K562 (cell line): ENCODE results near the gene SCAPER. TPM values are rescaled to one million over a fixed set of nuclear protein-coding genes. Genes with fewer than 3 reads are reported as not detected.

Experiments
- ATAC-seq: fragments of 200-7000 bp; cut with Tn5 transposase; 3 replicates; pipeline ENCODE4 v1.9.1; 2020; ENCODE audit warnings: moderate library complexity
- BruUV-seq: library from RNA; stranded (reverse); fragments of 400-500 nt; replicated peaks from 2 replicates; lab custom pipeline; 2021; lab: Mats Ljungman, UMichigan
- CTCF ChIA-PET: fragments of 300-600 bp; formaldehyde crosslinking; extraction: SDS; loops from one replicate; lab custom pipeline; 2021; ENCODE audit warnings: low intra/inter-chr PET ratio; lab: Yijun Ruan, JAX
- POLR2A ChIA-PET: fragments of 300-600, 350-650 bp; sonication (Branson Sonifier 250); formaldehyde crosslinking; extraction: SDS; loops from one replicate; lab custom pipeline; 2021; ENCODE audit warnings: antibody characterized with exemption, inconsistent platforms; lab: Yijun Ruan, JAX
- DNase-seq, 4 experiments: peaks; one replicate each; pipeline versions ENCODE4 v3.0.0 to v3.0.0-alpha.2; 2011 to 2018; ENCODE audit warnings: low spot score in 3 of 4, mixed read lengths in 3 of 4; ENCODE audit errors: extremely low read depth in 1 of 4
- FAIRE-seq: peaks from 2 replicates; lab custom pipeline; 2011; peaks lifted over from hg19 to GRCh38; lab: Jason Lieb, UNC
- H2AFZ ChIP-seq: 2 replicates; pipeline ENCODE4 v1.6.0; 2011; ENCODE audit warnings: low read depth, low read length, control low read depth, inconsistent platforms
- H3K27ac ChIP-seq: fragments of 200-600 bp; 3 replicates; pipeline ENCODE4 v1.8.0; 2011; ENCODE audit warnings: low read depth, mild to moderate bottlenecking, control low read depth, inconsistent platforms, low read length, moderate library complexity, mixed read lengths; ENCODE audit errors: extremely low read depth
- H3K27me3 ChIP-seq, 2 experiments: fragments of 300-600 bp in 1 of 2; 2 replicates in 1 of 2; 3 replicates in 1 of 2; pipeline versions ENCODE4 v1.6.0 to v1.8.0; 2011; ENCODE audit warnings: inconsistent platforms in 2 of 2, low read length in 2 of 2, mild to moderate bottlenecking in 1 of 2, mixed read lengths in 1 of 2, moderate library complexity in 1 of 2; ENCODE audit not compliant: control insufficient read depth in 2 of 2, insufficient read depth in 2 of 2
- H3K36me3 ChIP-seq: fragments of 300-600 bp; 3 replicates; pipeline ENCODE4 v1.8.0; 2011; ENCODE audit warnings: mild to moderate bottlenecking, low read length, inconsistent platforms; ENCODE audit not compliant: control insufficient read depth, insufficient read depth
- H3K4me1 ChIP-seq, 2 experiments: fragments of 200-600 bp in 1 of 2; replicated peaks in 1 of 2; 2 replicates in 1 of 2; 3 replicates in 1 of 2; pipeline versions ENCODE4 v1.5.1 to v1.8.0; 2011; ENCODE audit warnings: inconsistent platforms in 2 of 2, low read length in 2 of 2, mild to moderate bottlenecking in 1 of 2, mixed read lengths in 1 of 2, moderate library complexity in 1 of 2; ENCODE audit not compliant: control insufficient read depth in 2 of 2, insufficient read depth in 2 of 2
- H3K4me2 ChIP-seq: 2 replicates; pipeline ENCODE4 v1.6.1; 2011; ENCODE audit warnings: low read length, control low read depth, inconsistent platforms, mixed read lengths; ENCODE audit not compliant: insufficient read depth
- H3K4me3 ChIP-seq: fragments of 200-600 bp; sonication (generic), shearing (Covaris generic); 2 replicates; pipeline ENCODE4 v1.5.1; 2016; ENCODE audit warnings: control low read depth, inconsistent platforms
- H3K79me2 ChIP-seq: fragments of 200-600 bp; 3 replicates; pipeline ENCODE4 v1.8.0; 2011; ENCODE audit warnings: low read length, inconsistent platforms; ENCODE audit not compliant: control insufficient read depth, insufficient read depth
- H3K9ac ChIP-seq, 2 experiments: 2 replicates each; pipeline versions ENCODE4 v1.6.0 to v1.6.1; 2011; ENCODE audit warnings: low read depth in 2 of 2, low read length in 2 of 2, control low read depth in 1 of 2, inconsistent platforms in 1 of 2, mild to moderate bottlenecking in 1 of 2, mixed read lengths in 1 of 2; ENCODE audit not compliant: insufficient read depth in 1 of 2
- H3K9me1 ChIP-seq: one replicate; pipeline ENCODE4 v1.6.0; 2011; ENCODE audit warnings: inconsistent platforms, mild to moderate bottlenecking, low read length, moderate library complexity; ENCODE audit not compliant: control insufficient read depth, insufficient read depth
- H3K9me3 ChIP-seq: replicated peaks from 2 replicates; pipeline ENCODE4 v1.5.1; 2011; ENCODE audit warnings: low read depth, low read length, inconsistent platforms; ENCODE audit not compliant: control insufficient read depth, insufficient read depth
- H4K20me1 ChIP-seq: replicated peaks from 2 replicates; pipeline ENCODE4 v1.6.1; 2011; ENCODE audit warnings: low read length, inconsistent platforms, mixed read lengths; ENCODE audit not compliant: control insufficient read depth, insufficient read depth
- ELK3 ChIP-seq: fragments of 450-650 bp; formaldehyde crosslinking; IDR thresholded peaks from 2 replicates; pipeline ENCODE4 v1.4.0; 2020; ENCODE audit warnings: mild to moderate bottlenecking
- EZH2 ChIP-seq: IDR thresholded peaks from 2 replicates; pipeline ENCODE4 v1.6.1; 2012; ENCODE audit warnings: low read depth, mild to moderate bottlenecking, inconsistent platforms, low read length, borderline replicate concordance
- GABPB2 ChIP-seq: fragments of 250-450 bp; sonication (Bioruptor Pico); conservative IDR thresholded peaks from 2 replicates; pipeline ENCODE4 v1.5.1; 2021; ENCODE audit warnings: mild to moderate bottlenecking
- HNRNPK ChIP-seq: fragments of 200-400 bp; formaldehyde crosslinking; IDR thresholded peaks from one replicate; pipeline ENCODE4 v1.6.1; 2018; ENCODE audit warnings: mild to moderate bottlenecking, low read depth, low read length; ENCODE audit not compliant: poor library complexity, severe bottlenecking
- NFE2L1 ChIP-seq: fragments of 450-650 bp; IDR thresholded peaks from 2 replicates; pipeline ENCODE4 v1.6.1; 2016; ENCODE audit warnings: missing genetic modification characterization, low read depth, mild to moderate bottlenecking, missing compliant biosample characterization, moderate library complexity, borderline replicate concordance
- POLR2G ChIP-seq: fragments of 200-400 bp; formaldehyde crosslinking; IDR thresholded peaks from 2 replicates; pipeline ENCODE4 v1.6.1; 2017; ENCODE audit warnings: low read depth, mild to moderate bottlenecking, antibody characterized with exemption, low read length, moderate library complexity
- TFAM ChIP-seq: fragments of 250-450 bp; sonication (Bioruptor Pico); conservative IDR thresholded peaks from 2 replicates; pipeline ENCODE4 v1.5.0; 2021; ENCODE audit warnings: mild to moderate bottlenecking, moderate library complexity
- ZFP30 ChIP-seq: fragments of 250-450 bp; sonication (Bioruptor Pico); IDR thresholded peaks from 2 replicates; pipeline ENCODE4 v1.8.0; 2022; ENCODE audit warnings: moderate library complexity, mild to moderate bottlenecking, inconsistent platforms, borderline replicate concordance
- ZFP91 ChIP-seq: sonication (generic); formaldehyde crosslinking; IDR thresholded peaks from 2 replicates; pipeline ENCODE4 v1.8.0; 2022; ENCODE audit warnings: mild to moderate bottlenecking, missing genetic modification reagents
- ZNF212 ChIP-seq: fragments of 450-650 bp; formaldehyde crosslinking; IDR thresholded peaks from 2 replicates; pipeline ENCODE4 v1.4.0; 2020; ENCODE audit warnings: mild to moderate bottlenecking
- ZNF24 ChIP-seq: fragments of 450-650 bp; IDR thresholded peaks from 2 replicates; pipeline ENCODE4 v1.6.1; 2016
- ZNF398 ChIP-seq: fragments of 250-450 bp; sonication (Bioruptor Pico); IDR thresholded peaks from 2 replicates; pipeline ENCODE4 v1.8.0; 2021; ENCODE audit warnings: moderate library complexity, mild to moderate bottlenecking, inconsistent platforms
- WGBS: fragments of 100-300 bp; shearing (Covaris generic); methylation state at CpG from one replicate; pipeline ENCODE4 v1.1.6; 2016; ENCODE audit warnings: low coverage, mixed read lengths; ENCODE audit not compliant: insufficient coverage; ENCODE audit errors: missing lambda C conversion rate; 5-methylcytosine and 5-hydroxymethylcytosine counted together
- in situ Hi-C: fragments of 300-500 bp; cut with MboI; formaldehyde crosslinking; loops from 4 replicates; pipeline ENCODE4 v1.15.0; 2018; ENCODE audit warnings: inconsistent platforms, mixed read lengths
- intact Hi-C: fragments of 100-400 bp; cut with micrococcal nuclease; formaldehyde crosslinking; loops from 2 replicates; pipeline ENCODE4 v1.14.2; 2022
- polyA plus RNA-seq, 8 experiments: library from polyadenylated mRNA; depleted of rRNA in 4 of 8; stranded (reverse) in 5 of 8; unstranded in 3 of 8; fragments of >200 nt; fragmentation: Nextera tagmentation in 2 of 8; fragmentation: Illumina TruSeq in 1 of 8; extraction: Ambion mirVana in 2 of 8; extraction: Trizol in 1 of 8; gene quantifications; 2 replicates each; pipeline versions ENCODE4 v1.2.1 to v1.2.3, GENCODE V29; 2011 to 2014; ENCODE audit warnings: inconsistent platforms in 1 of 8, missing spikeins in 1 of 8
- total RNA-seq, 7 experiments: library from RNA; depleted of rRNA in 6 of 7; stranded (reverse); fragments of >200 nt in 6 of 7; fragmentation: Illumina TruSeq in 2 of 7; extraction: Trizol in 2 of 7; gene quantifications; 2 replicates each; pipeline versions ENCODE4 v1.2.1 to v1.2.3, GENCODE V29; 2011 to 2021; ENCODE audit warnings: low replicate concordance in 1 of 7
- TF ChIP-seq, protein P1 (sequence below): sonication (generic); formaldehyde crosslinking; IDR thresholded peaks from 2 replicates; pipeline ENCODE4 v1.8.1; 2023; ENCODE audit warnings: missing genetic modification reagents, mild to moderate bottlenecking, borderline replicate concordance

Gene SCAPER
- total and polyA plus RNA-seq, 9 of the 15 experiments (the other 6 are each of a cell fraction or from before 2014, with no cell fraction given), result 1.3 to 5.7 (median 3.2) TPM

DNA sequence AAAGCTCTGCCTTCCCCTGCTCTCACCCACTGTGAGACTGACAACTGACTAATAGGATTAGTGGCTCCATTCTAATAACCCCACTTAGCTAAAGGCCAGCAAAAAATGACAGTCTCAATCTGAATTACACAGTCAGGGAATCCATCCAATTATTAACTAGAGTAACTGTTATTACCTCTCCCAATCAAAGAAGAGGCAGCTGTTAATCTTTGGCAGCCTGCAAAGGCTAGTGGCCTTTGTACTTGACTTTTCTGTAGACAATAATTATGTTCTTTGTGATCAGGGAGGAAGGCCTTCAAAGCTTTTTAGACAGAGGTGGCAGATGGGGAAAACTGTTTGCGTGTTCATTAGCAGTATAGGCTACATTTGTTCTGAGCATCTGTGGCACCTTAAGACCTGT lies 390.9 kb downstream of the SCAPER start:
- ChIA-PET POLR2A (interaction anchor here (1.1 kb wide), 1 partner anchor 12 kb away, joined by 3 read pairs; no protein-coding TSS in a partner anchor), CTCF (no interaction called here)
- no peaks in the 10 kb centered on the region for H3K9me3 ChIP-seq
- H3K27ac ChIP-seq, result no peak overlapping the region
- H3K4me2 ChIP-seq, result no peak overlapping the region
- BruUV-seq, result no TSS peak
- no peaks in the 10 kb centered on the region for H3K36me3 ChIP-seq
- FAIRE-seq, result no peak
- no peaks in the 10 kb centered on the region for H3K4me1 ChIP-seq
- H3K9me1 ChIP-seq, result no peaks in the 10 kb centered on the region
- no peak overlapping the region for H3K9ac ChIP-seq
- no peak for DNase-seq
- H3K4me3 ChIP-seq, result no peak overlapping the region
- intact Hi-C loops (no loop called here), in situ Hi-C loops (no loop called here)
- 0% methylated on average over 1 of the region's 1 CpG for WGBS
- H3K27me3 ChIP-seq, result no peaks in the 10 kb centered on the region; a peak in 1 of 5 replicates
- no peaks in the 10 kb centered on the region for H3K79me2 ChIP-seq
- no peaks in the 10 kb centered on the region for H4K20me1 ChIP-seq
- no peak for ATAC-seq
- no peak overlapping the region for H2AFZ ChIP-seq
- TF ChIP-seq TFAM (no peak), NFE2L1 (tag) (no peak), EZH2 (no peak), ZFP30 (no peak), ZFP91 (CRISPR knock-in tag) (no peak), ZNF212 (CRISPR knock-in tag) (no peak), GABPB2 (CRISPR knock-in tag) (no peak), HNRNPK (no peak), ELK3 (no peak), POLR2G (no peak), ZNF24 (no peak), ZNF398 (CRISPR knock-in tag) (no peak)
- TF ChIP-seq, protein P1, sequence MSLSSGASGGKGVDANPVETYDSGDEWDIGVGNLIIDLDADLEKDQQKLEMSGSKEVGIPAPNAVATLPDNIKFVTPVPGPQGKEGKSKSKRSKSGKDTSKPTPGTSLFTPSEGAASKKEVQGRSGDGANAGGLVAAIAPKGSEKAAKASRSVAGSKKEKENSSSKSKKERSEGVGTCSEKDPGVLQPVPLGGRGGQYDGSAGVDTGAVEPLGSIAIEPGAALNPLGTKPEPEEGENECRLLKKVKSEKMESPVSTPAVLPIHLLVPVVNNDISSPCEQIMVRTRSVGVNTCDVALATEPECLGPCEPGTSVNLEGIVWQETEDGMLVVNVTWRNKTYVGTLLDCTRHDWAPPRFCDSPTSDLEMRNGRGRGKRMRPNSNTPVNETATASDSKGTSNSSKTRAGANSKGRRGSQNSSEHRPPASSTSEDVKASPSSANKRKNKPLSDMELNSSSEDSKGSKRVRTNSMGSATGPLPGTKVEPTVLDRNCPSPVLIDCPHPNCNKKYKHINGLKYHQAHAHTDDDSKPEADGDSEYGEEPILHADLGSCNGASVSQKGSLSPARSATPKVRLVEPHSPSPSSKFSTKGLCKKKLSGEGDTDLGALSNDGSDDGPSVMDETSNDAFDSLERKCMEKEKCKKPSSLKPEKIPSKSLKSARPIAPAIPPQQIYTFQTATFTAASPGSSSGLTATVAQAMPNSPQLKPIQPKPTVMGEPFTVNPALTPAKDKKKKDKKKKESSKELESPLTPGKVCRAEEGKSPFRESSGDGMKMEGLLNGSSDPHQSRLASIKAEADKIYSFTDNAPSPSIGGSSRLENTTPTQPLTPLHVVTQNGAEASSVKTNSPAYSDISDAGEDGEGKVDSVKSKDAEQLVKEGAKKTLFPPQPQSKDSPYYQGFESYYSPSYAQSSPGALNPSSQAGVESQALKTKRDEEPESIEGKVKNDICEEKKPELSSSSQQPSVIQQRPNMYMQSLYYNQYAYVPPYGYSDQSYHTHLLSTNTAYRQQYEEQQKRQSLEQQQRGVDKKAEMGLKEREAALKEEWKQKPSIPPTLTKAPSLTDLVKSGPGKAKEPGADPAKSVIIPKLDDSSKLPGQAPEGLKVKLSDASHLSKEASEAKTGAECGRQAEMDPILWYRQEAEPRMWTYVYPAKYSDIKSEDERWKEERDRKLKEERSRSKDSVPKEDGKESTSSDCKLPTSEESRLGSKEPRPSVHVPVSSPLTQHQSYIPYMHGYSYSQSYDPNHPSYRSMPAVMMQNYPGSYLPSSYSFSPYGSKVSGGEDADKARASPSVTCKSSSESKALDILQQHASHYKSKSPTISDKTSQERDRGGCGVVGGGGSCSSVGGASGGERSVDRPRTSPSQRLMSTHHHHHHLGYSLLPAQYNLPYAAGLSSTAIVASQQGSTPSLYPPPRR, result no peak
